GM21447 (cell line): ENCODE measurements around the gene PJA2.
A peak's percentile ranks its signal among the peaks of the same experiment; 100 is the strongest.
"Not testable (repeated sequence)": the region's sequence is repeated elsewhere in the genome, so short reads cannot be mapped to it uniquely, and the experiment has no call there.

Source experiments
- ATAC-seq: cut with Tn5 transposase; IDR thresholded peaks from one replicate; pipeline ENCODE4 v1.9.1; 2021; ENCODE audit not compliant: unreplicated experiment

Gene PJA2

GRCh38 chr5:109409844-109410388, at the start of gene PJA2:
TSS of gene PJA2 (minus strand) at chr5:109409974. CDS start at chr5:109383433, 26,541 bp downstream.
- ATAC-seq = peak; percentile 83

- ATAC-seq = peak; percentile 100
These were observed 45.9 kb upstream of the PJA2 start for GRCh38 chr5:109455598-109456096.

GRCh38 chr5:109454731-109455505, 45.1 kb upstream of the PJA2 start:
- ATAC-seq = no peak

GRCh38 chr5:109453251-109453650, 43.5 kb upstream of the PJA2 start:
- ATAC-seq = no peak

- no peak for ATAC-seq
These were observed 42.9 kb upstream of the PJA2 start for GRCh38 chr5:109452661-109453060.

GRCh38 chr5:109451146-109451545, 41.4 kb upstream of the PJA2 start:
- ATAC-seq = no peak

GRCh38 chr5:109450129-109450877, 40.5 kb upstream of the PJA2 start:
- ATAC-seq = no peak

- ATAC-seq = no peak
These were observed 39.1 kb upstream of the PJA2 start for GRCh38 chr5:109448838-109449237.

GRCh38 chr5:109439590-109439989, 29.8 kb upstream of the PJA2 start:
- no peak for ATAC-seq

GRCh38 chr5:109426075-109426474, 16.3 kb upstream of the PJA2 start:
- no peak for ATAC-seq

GRCh38 chr5:109425521-109425920, 15.7 kb upstream of the PJA2 start:
- not testable (repeated sequence) for ATAC-seq

GRCh38 chr5:109421956-109422355, 12.2 kb upstream of the PJA2 start:
- ATAC-seq = no peak

- ATAC-seq = no peak
These were observed 9.1 kb upstream of the PJA2 start for GRCh38 chr5:109418712-109419352.

- no peak for ATAC-seq
These were observed 7.1 kb upstream of the PJA2 start for GRCh38 chr5:109416882-109417281.

GRCh38 chr5:109413921-109414461, 4.2 kb upstream of the PJA2 start:
- not testable (repeated sequence) for ATAC-seq

- ATAC-seq = no peak
These were observed 3.7 kb upstream of the PJA2 start for GRCh38 chr5:109413458-109413857.

- no peak for ATAC-seq
These were observed 3.2 kb upstream of the PJA2 start for GRCh38 chr5:109412981-109413402.

GRCh38 chr5:109411627-109412026, 1.9 kb upstream of the PJA2 start:
- ATAC-seq = no peak

GRCh38 chr5:109411149-109411514, 1.4 kb upstream of the PJA2 start:
- no peak for ATAC-seq

- peak; percentile 15 for ATAC-seq
These were observed 795 bp upstream of the PJA2 start for GRCh38 chr5:109410389-109411148.
